Upper lobe of right lung (tissue), 1 donor: ENCODE data around the gene INTS6L. TPM values are rescaled to one million over a fixed set of nuclear protein-coding genes. Genes with fewer than 3 reads are reported as not detected.

ENCODE experiments used
- ATAC-seq: fragments of 200-7000 bp; cut with Tn5 transposase; one replicate; pipeline ENCODE4 v1.9.1; 2020; ENCODE audit warnings: mild to moderate bottlenecking, moderate library complexity
- DNase-seq: peaks from one replicate; pipeline ENCODE4 v3.0.0-alpha.2; 2020
- H3K27ac ChIP-seq: fragments of 200-600 bp; one replicate; pipeline ENCODE4 v1.8.0; 2022
- H3K27me3 ChIP-seq: fragments of 200-600 bp; one replicate; pipeline ENCODE4 v1.8.0; 2022; ENCODE audit warnings: mild to moderate bottlenecking
- H3K36me3 ChIP-seq: fragments of 200-600 bp; one replicate; pipeline ENCODE4 v1.8.0; 2022
- H3K4me1 ChIP-seq: fragments of 200-600 bp; one replicate; pipeline ENCODE4 v1.8.0; 2022
- H3K4me3 ChIP-seq: fragments of 200-600 bp; one replicate; pipeline ENCODE4 v1.8.0; 2022; ENCODE audit warnings: mild to moderate bottlenecking
- H3K9me3 ChIP-seq: fragments of 200-600 bp; one replicate; pipeline ENCODE4 v1.8.0; 2022
- CTCF ChIP-seq: fragments of 200-600 bp; IDR thresholded peaks from one replicate; pipeline ENCODE4 v1.8.0; 2022; ENCODE audit warnings: antibody characterized with exemption
- intact Hi-C: fragments of 100-400 bp; cut with DNase I; formaldehyde crosslinking; loops from one replicate; pipeline ENCODE4 v1.11.0; 2022
- total RNA-seq: library from RNA; stranded (reverse); fragmentation: NEBNext Ultra II Directional; extraction: Animal tissue kit (Norgen Biotek cat#: 25700); gene quantifications from one replicate; pipeline ENCODE4 v1.2.1, GENCODE V29; 2021
- donor health status: DM: no; HTN: yes; CAD: no; lungs with severe emphysema.

Gene INTS6L
- total RNA-seq, 1 donor from 2014 or later = 7.4 TPM

GRCh38 chrX:135549519-135549918, 29.1 kb downstream of the INTS6L start:
- Histone ChIP-seq H3K4me1 (no peaks in the 10 kb centered on the region), H3K9me3 (no peaks in the 10 kb centered on the region), H3K27ac (no peak overlapping the region), H3K4me3 (no peak overlapping the region), H3K27me3 (no peaks in the 10 kb centered on the region), H3K36me3 (no peaks in the 10 kb centered on the region)
- intact Hi-C loops = no loop called here
- ATAC-seq (no peak), DNase-seq (no peak)
- no peak for TF ChIP-seq CTCF

GRCh38 chrX:135556055-135556454, 35.6 kb downstream of the INTS6L start:
- H3K27ac ChIP-seq = no peak overlapping the region
- no peak overlapping the region for H3K4me3 ChIP-seq
- no peak for TF ChIP-seq CTCF
- H3K27me3 ChIP-seq = no peaks in the 10 kb centered on the region
- no peaks in the 10 kb centered on the region for H3K4me1 ChIP-seq
- intact Hi-C loops = no loop called here
- ATAC-seq (no peak), DNase-seq (no peak)
- no peaks in the 10 kb centered on the region for H3K36me3 ChIP-seq
- H3K9me3 ChIP-seq = no peaks in the 10 kb centered on the region

- Histone ChIP-seq H3K4me3 (no peak overlapping the region), H3K4me1 (no peaks in the 10 kb centered on the region), H3K36me3 (no peaks in the 10 kb centered on the region), H3K9me3 (no peaks in the 10 kb centered on the region), H3K27ac (no peak overlapping the region), H3K27me3 (no peaks in the 10 kb centered on the region)
- intact Hi-C loops = no loop called here
- DNase-seq (no peak), ATAC-seq (no peak)
- TF ChIP-seq CTCF = no peak
Measured at GRCh38 chrX:135557344-135557743, 36.9 kb downstream of the INTS6L start.

GRCh38 chrX:135572436-135572835, 52.0 kb downstream of the INTS6L start:
- Histone ChIP-seq H3K4me1 (no peaks in the 10 kb centered on the region), H3K27ac (no peak overlapping the region), H3K36me3 (peaks cover 14% of the 10 kb centered on the region), H3K4me3 (no peak overlapping the region), H3K27me3 (no peaks in the 10 kb centered on the region), H3K9me3 (no peaks in the 10 kb centered on the region)
- TF ChIP-seq CTCF = peak; percentile 37
- ATAC-seq (no peak), DNase-seq (no peak)
- intact Hi-C loops = no loop called here

GRCh38 chrX:135581496-135581895, 61.0 kb downstream of the INTS6L start:
- Histone ChIP-seq H3K27me3 (no peaks in the 10 kb centered on the region), H3K9me3 (no peaks in the 10 kb centered on the region), H3K4me1 (no peaks in the 10 kb centered on the region), H3K27ac (no peak overlapping the region), H3K36me3 (peaks cover 11% of the 10 kb centered on the region), H3K4me3 (no peak overlapping the region)
- TF ChIP-seq CTCF = no peak
- no peak for DNase-seq
- ATAC-seq = no peak
- intact Hi-C loops = no loop called here

- intact Hi-C loops = no loop called here
- Histone ChIP-seq H3K27ac (no peak overlapping the region), H3K4me3 (no peak overlapping the region), H3K27me3 (no peaks in the 10 kb centered on the region), H3K4me1 (no peaks in the 10 kb centered on the region), H3K36me3 (no peaks in the 10 kb centered on the region), H3K9me3 (no peaks in the 10 kb centered on the region)
- TF ChIP-seq CTCF = no peak
- ATAC-seq = no peak
- DNase-seq = no peak
Measured at GRCh38 chrX:135585153-135585552, 64.7 kb downstream of the INTS6L start.
